Activated naive CD4-positive, alpha-beta T cell treated with anti-CD3 and anti-CD28 coated beads, Interleukin-2, amount 10 ng/mL, durations not matched to agents 5 hours and 36 hours (primary cell): ENCODE results near the gene MFN2. TPM values are rescaled to one million over a fixed set of nuclear protein-coding genes. Genes with fewer than 3 reads are reported as not detected.

Source experiments
- microRNA-seq: library from miRNA; unstranded; fragments of <30 nt; microRNA quantifications from one replicate; pipeline ENCODE4 v1.2.0, GENCODE V29; 2022; ENCODE audit warnings: borderline microRNAs expressed, borderline replicate concordance
- total RNA-seq, 2 experiments: library from RNA; stranded (reverse); gene quantifications; one replicate each; pipeline ENCODE4 v1.2.3, GENCODE V29; 2021

MFN2 gene
- 10 to 100 TPM; 39.0 to 44.4 TPM for total RNA-seq

DNA sequence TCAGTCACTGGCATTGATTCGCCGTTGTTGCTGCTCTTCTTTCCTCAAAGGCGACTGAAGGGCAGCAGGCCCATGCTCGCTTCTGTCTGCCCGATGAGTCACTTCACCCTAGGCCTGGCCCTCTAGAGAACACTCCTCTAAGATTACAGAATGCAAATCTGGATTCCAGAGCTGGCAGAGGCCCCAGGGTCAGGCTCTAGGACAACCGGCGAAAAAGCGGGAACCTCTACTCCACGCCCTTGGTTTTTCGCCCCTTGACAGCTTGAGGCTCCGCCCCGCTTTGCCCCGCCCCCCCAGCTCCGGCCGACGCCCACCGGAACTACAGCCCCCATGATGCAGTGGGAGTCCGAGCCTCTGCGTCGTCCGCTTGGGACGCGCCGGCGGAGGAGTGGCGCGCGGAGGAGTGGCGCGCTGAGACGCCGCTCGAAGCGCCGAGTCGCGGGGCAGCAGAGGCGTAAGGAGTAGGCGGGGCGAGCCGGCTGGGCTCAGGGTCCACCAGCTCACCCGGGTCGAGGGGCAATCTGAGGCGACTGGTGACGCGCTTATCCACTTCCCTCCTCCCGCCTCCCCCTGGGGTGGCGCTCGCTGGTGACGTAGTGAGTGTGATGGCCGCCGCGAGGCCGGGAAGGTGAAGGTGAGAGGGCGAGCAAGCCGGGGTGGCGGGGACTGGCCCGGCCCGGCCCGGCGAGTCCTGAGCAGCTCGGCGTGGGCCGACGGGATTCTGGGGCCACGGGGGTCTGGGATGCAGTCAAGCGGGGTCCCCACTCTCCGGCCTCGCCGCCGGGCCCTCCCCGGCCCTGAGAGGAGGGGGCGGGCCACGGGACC is at the start of gene MFN2:
Gene MFN2 (plus strand): TSS at position 594 of the 825 bp plus-strand sequence. CDS start 8,725 bp downstream, outside the sequence.

DNA sequence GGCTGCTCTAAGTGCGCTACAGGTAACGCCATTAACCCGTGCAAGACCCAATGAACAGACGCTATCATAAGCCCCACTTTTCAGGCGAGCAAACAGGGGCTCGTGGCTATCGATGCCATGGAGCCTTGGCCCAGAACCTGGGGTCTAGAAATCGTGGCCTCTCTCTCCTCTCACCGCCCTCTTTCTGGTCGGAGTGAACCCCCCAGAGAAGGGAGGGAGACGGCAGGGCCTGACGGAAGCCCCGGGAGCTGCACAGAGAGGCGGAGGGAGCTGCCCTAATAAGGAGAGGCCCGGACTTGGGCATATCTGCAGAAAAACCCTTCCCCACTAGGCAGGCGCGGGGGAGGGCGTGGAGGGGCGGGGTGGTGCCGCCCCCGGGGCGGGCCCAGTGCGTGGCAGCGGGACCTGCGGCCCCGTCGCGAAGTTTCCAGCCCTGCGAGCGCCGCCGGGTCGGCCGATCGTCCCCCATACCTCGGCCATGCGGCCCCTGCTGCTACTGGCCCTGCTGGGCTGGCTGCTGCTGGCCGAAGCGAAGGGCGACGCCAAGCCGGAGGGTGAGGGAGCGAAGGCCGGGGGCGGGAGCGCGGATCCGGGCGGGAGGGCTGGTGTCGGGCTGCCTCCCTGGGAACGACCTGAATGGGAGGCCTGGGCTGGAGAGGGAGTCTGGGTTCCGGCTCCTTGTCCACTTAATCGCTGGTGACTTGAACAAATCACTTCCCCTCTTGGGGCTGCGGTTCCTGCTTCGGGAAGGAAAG is 45.8 kb upstream of the MFN2 start, which contains the start of gene PLOD1:
Gene PLOD1 (plus strand): TSS at position 416 of the 755 bp plus-strand sequence. CDS start 63 bp downstream, at position 479.

Small RNAs within 50 kb of the gene (microRNA-seq; reads per million reads assigned to microRNA genes)
- gene MIR6729, result 0.83 reads per million

Other genes starting within 250 kb of the MFN2 start
- gene AGTRAP, start 244.3 kb upstream of the MFN2 start, total RNA-seq, result 10 to 100 TPM; 39.3 to 40.0 TPM
- not detected for gene C1orf167, start 218.3 kb upstream of the MFN2 start, total RNA-seq
- gene MTHFR, start 174.5 kb upstream of the MFN2 start, total RNA-seq, result 10 to 100 TPM; 37.3 to 40.5 TPM
- gene CLCN6, start 174.3 kb upstream of the MFN2 start, total RNA-seq, result 10 to 100 TPM; 21.1 to 21.5 TPM
- gene NPPA, start 132.7 kb upstream of the MFN2 start, total RNA-seq, result not detected
- not detected for gene NPPB, start 121.5 kb upstream of the MFN2 start, total RNA-seq
- gene KIAA2013, start 54.0 kb upstream of the MFN2 start, total RNA-seq, result 10 to 100 TPM; 30.9 to 32.8 TPM
- 10 to 100 TPM; 11.8 to 13.9 TPM for gene PLOD1, start 45.7 kb upstream of the MFN2 start, total RNA-seq
- gene MIIP, start 39.1 kb downstream of the MFN2 start, total RNA-seq, result 10 to 100 TPM; 42.1 TPM
- 1 to 10 TPM; 1.3 to 1.7 TPM for gene TNFRSF8, start 82.9 kb downstream of the MFN2 start, total RNA-seq
- 100 to 1,000 TPM; 229 to 238 TPM for gene TNFRSF1B, start 186.5 kb downstream of the MFN2 start, total RNA-seq
- 10 to 100 TPM; 31.4 to 36.8 TPM for gene VPS13D, start 249.6 kb downstream of the MFN2 start, total RNA-seq